Kidney tubule cell (primary cell): ENCODE results near the gene SLC35G4.
"Not testable (repeated sequence)": the region's sequence is repeated elsewhere in the genome, so short reads cannot be mapped to it uniquely, and the experiment has no call there.

Experiments
- DNase-seq: peaks from one replicate; pipeline ENCODE4 v3.0.0-alpha.2; 2018; ENCODE audit warnings: low spot score

SLC35G4 gene

DNA sequence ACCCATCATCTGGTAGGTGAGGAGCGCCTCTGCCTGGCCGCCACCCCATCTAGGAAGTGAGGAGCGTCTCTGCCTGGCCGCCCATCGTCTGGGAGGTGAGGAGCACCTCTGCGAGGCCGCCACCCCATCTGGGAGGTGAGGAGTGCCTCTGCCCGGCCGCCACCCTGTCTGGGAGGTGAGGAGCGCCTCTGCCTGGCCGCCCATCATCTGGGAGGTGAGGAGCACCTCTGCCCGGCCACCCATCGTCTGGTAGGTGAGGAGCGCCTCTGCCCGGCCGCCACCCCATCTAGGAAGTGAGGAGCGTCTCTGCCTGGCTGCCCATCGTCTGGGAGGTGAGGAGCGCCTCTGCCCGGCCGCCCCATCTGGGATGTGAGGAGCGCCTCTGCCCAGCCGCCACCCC is 4.2 kb downstream of the SLC35G4 start:
- DNase-seq: not testable (repeated sequence)

DNA sequence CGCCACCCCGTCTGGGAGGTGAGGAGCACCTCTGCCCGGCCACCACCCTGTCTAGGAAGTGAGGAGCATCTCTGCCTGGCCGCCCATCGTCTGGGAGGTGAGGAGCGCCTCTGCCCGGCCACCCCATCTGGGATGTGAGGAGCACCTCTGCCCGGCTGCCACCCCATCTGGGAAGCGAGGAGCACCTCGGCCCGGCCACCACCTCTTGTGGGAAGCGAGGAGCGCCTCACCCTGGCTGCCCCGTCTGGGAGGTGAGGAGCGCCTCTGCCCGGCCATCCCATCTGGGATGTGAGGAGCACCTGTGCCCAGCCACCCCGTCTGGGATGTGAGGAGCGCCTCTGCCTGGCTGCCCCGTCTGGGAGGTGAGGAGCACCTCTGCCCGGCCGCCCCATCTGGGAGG is 4.6 kb downstream of the SLC35G4 start:
- DNase-seq: not testable (repeated sequence)

DNA sequence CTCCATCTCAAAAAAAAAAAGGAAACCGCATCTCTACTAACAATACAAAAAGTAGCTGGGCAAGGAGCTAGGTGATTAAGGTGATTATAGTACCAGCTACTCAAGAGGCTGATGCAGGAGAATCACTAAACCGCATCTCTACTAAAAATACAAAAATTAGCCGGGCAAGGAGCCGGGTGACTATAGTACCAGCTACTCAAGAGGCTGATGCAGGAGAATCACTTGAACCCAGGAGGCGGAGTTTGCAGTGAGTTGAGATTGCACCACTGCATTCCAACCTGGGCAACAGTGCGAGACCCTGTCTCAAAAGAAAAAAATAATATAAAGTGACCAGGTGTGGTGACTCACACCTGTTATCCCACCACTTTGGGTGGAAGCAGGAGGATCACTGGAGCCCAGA is 5.6 kb downstream of the SLC35G4 start:
- DNase-seq: not testable (repeated sequence)

- DNase-seq: not testable (repeated sequence)
Observed at GRCh38 chr18:11647310-11647709, 37.9 kb downstream of the SLC35G4 start.

DNA sequence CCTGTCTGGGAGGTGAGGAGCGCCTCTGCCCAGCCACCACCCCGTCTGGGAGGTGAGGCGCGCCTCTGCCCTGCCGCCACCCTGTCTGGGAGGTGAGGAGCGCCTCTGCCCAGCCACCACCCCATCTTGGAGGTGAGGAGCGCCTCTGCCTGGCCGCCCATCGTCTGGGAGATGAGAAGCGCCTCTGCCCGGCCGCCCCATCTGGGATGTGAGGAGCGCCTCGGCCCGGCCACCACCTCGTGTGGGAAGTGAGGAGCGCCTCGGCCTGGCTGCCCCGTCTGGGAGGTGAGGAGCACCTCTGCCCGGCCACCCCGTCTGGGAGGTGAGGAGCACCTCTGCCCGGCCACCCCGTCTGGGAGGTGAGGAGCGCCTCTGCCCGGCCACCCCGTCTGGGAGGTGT is 38.4 kb downstream of the SLC35G4 start:
- not testable (repeated sequence) for DNase-seq

- no peak for DNase-seq
Observed at GRCh38 chr18:11649839-11650238, 40.4 kb downstream of the SLC35G4 start.

DNA sequence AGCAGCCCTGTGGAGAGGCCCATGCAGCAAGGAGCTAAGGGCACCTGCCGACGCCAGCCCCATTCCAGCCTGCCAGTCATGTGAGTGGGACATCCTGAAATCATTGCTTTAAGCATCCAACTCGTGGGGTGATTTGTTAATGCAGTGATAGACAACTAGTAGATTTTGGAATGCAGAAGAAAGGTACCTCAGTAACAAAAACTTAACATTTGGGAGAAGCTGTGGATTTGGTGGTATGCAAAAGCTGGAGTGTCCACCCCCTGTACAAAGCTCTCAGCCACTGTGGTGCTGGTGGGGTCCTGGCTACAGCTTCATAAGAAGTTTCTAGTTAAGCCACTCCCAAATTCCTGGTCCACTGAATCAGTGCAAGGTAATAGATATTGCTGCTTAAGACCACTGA is 42.5 kb downstream of the SLC35G4 start:
- no peak for DNase-seq

- DNase-seq: no peak
Observed at GRCh38 chr18:11653521-11653920, 44.1 kb downstream of the SLC35G4 start.

- DNase-seq: peak; percentile 54
Observed at GRCh38 chr18:11654736-11655605, 45.6 kb downstream of the SLC35G4 start.

- DNase-seq: no peak
Observed at GRCh38 chr18:11655606-11655932, 46.2 kb downstream of the SLC35G4 start.

DNA sequence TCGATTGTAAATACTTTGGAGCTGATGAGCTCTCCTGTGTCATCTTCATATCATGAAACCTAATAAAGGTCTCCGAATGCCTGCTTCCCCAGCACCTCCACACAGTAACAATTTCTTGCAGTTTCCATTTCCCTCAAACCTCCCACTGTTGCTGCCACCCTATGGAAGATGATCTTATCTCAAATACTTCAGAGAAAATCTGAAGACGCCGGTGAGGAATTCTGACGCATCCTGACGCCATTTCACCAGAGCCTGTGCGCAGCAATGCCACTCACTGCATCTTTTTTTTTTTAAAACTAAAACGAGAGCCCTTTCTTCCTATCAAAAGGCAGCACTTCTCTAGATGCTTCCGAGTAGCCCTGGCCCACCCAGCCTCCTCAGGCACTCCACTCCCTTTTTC is 47.8 kb downstream of the SLC35G4 start:
- DNase-seq: no peak

DNA sequence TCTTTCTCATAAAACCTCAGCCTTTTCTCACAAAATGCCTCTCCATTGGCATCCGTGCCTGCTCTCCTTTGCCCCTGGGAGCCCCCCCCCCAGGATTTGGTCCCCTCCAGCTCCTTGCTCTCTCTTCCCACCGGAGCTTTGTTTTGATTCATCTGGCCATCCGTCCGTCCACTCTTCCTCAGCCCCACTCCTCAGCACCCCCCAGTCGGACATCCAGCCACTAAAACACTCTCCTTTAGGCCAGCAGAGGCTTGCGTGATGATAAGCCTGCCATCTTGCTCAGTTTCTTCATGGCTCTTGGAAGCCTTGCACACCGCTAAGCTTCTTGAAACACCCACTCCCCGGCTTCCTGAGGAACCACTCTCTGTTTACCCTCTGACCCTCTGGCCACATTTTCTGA is 48.2 kb downstream of the SLC35G4 start:
- no peak for DNase-seq

- DNase-seq: no peak
Observed at GRCh38 chr18:11658019-11658418, 48.6 kb downstream of the SLC35G4 start.

GRCh38 chr18:11658989-11659388 is 49.6 kb downstream of the SLC35G4 start:
- DNase-seq: peak; percentile 23
